Heart left ventricle (tissue), 16 donors: ENCODE results near the gene SLC31A1. TPM values are rescaled to one million over a fixed set of nuclear protein-coding genes. Genes with fewer than 3 reads are reported as not detected.

Source experiments
- ATAC-seq, 4 donors: fragments of 200-7000 bp; cut with Tn5 transposase; one replicate each; pipeline ENCODE4 v1.9.1; 2020 to 2022; ENCODE audit warnings: moderate library complexity in 4 of 4, mild to moderate bottlenecking in 3 of 4, moderate number of reproducible peaks in 1 of 4
- DNase-seq, 5 donors: peaks; one replicate each; pipeline ENCODE4 v3.0.0-alpha.2; 2020
- H3K27ac ChIP-seq, 12 donors: fragments of 200-600 bp; sonication (generic) in 4 of 12; one replicate each; pipeline versions ENCODE4 v1.5.0 to v1.8.0; 2016 to 2022; ENCODE audit warnings: mild to moderate bottlenecking in 2 of 12
- H3K27me3 ChIP-seq, 9 donors: fragments of 200-600 bp; sonication (generic) in 2 of 9; one replicate each; pipeline versions ENCODE4 v1.5.1 to v1.8.0; 2016 to 2022; ENCODE audit warnings: mild to moderate bottlenecking in 3 of 9
- H3K36me3 ChIP-seq, 9 donors: fragments of 200-600 bp; sonication (generic) in 2 of 9; one replicate each; pipeline versions ENCODE4 v1.5.0 to v1.8.0; 2018 to 2022; ENCODE audit warnings: mild to moderate bottlenecking in 2 of 9
- H3K4me1 ChIP-seq, 12 donors: fragments of 200-600 bp; sonication (generic) in 4 of 12; one replicate each; pipeline versions ENCODE4 v1.5.0 to v1.8.0; 2016 to 2022; ENCODE audit warnings: mild to moderate bottlenecking in 3 of 12
- H3K4me3 ChIP-seq, 12 donors: fragments of 200-600 bp; sonication (generic) in 4 of 12; one replicate each; pipeline versions ENCODE4 v1.5.0 to v1.8.0; 2017 to 2022; ENCODE audit warnings: mild to moderate bottlenecking in 9 of 12, moderate library complexity in 4 of 12
- H3K9me3 ChIP-seq, 12 donors: fragments of 200-600 bp; sonication (generic) in 4 of 12; one replicate each; pipeline versions ENCODE4 v1.5.0 to v1.8.0; 2016 to 2022; ENCODE audit warnings: mild to moderate bottlenecking in 1 of 12
- CTCF ChIP-seq, 12 donors: fragments of 200-600 bp; sonication (generic) in 4 of 12; IDR thresholded peaks; one replicate each; pipeline versions ENCODE4 v1.5.0 to v1.8.0; 2018 to 2022; ENCODE audit warnings: antibody characterized with exemption in 12 of 12, mild to moderate bottlenecking in 5 of 12
- POLR2A ChIP-seq, 2 donors: fragments of 450-650 bp; IDR thresholded peaks; one replicate each; pipeline ENCODE4 v1.6.1; 2017; ENCODE audit warnings: antibody characterized with exemption in 2 of 2, mild to moderate bottlenecking in 2 of 2, moderate library complexity in 2 of 2
- WGBS, 4 donors: extraction: QIAGEN DNeasy Blood & Tissue Kit in 2 of 4; methylation state at CpG; one replicate each; pipeline versions ENCODE4 v1.1.5 to v1.1.7; 2013 to 2018; 5-methylcytosine and 5-hydroxymethylcytosine counted together
- intact Hi-C, 10 donors: fragments of 100-400 bp; cut with DNase I; formaldehyde crosslinking; loops; one replicate each; pipeline versions ENCODE4 v1.11.1 to v1.14.2; 2022
- polyA plus RNA-seq, 2 donors: library from polyadenylated mRNA; stranded (reverse); fragments of 200-250 nt; gene quantifications; one replicate each; pipeline ENCODE4 v1.2.3, GENCODE V29; 2013
- total RNA-seq, 9 donors: library from RNA; depleted of rRNA in 2 of 9; stranded (reverse); fragments of >200 nt in 2 of 9; fragmentation: NEBNext Ultra II Directional in 3 of 9; extraction: Animal tissue kit (Norgen Biotek cat#: 25700) in 3 of 9; gene quantifications; one replicate each; pipeline versions ENCODE4 v1.1.0 to v1.2.4, GENCODE V29; 2016 to 2023
- donor health status: ischemic (EF 13 %, LVEDD 7.1; RV severe dilation, severe dysfunction).
- donor health status: healthy with polysubstance abuse.
- donor health status: DM: no; HTN: yes; CAD: no.
- donor health status: DM: no; HTN: no; CAD: no.
- donor health status: ischemic (EF 25% LVEDD 6.9; RV normal size, moderate dysfunction).
- donor health status: ischemic (EF 25% LVEDD 5.7; RV mildly dilated, moderate dysfunction).
- donor health status: healthy.
- donor health status: DM: yes; HTN: yes; CAD: no.
- donor health status: ischemic (EF 35%, LVEDD 5.7; RV mildly dilated, moderate dysfunction).
- donor health status: nonischemic (EF 11% LVEDD 7.7; RV severe dilation, severe dysfunction).
- donor health status: DM: yes; HTN: yes; CAD: no.
- donor health status: PGD.
- donor health status: ischemic (EF 29% LVEDD 5.4; RV normal size, mild dysfunction).
- donor health status: nonischemic (EF 23%, LVEDD 6.1; RV moderate dilation, normal function).

Gene SLC31A1
- total and polyA plus RNA-seq, 11 donors, result 4.2 to 22.3 (median 10.7) TPM

GRCh38 chr9:113183956-113184488, 37.3 kb upstream of the SLC31A1 start:
- Histone ChIP-seq H3K36me3 (peaks cover 0 to 99% (median 92%) of the 10 kb centered on the region in 9 donors), H3K4me1 (peaks cover 0 to 30% (median 0%) of the 10 kb centered on the region in 12 donors), H3K27ac (no peak overlapping the region), H3K27me3 (no peaks in the 10 kb centered on the region), H3K9me3 (no peaks in the 10 kb centered on the region), H3K4me3 (no peak overlapping the region)
- intact Hi-C loops, result loop anchor here in 1 of 10 donors (10.0 kb wide), 1 partner anchor 91 kb away; the partner anchor contains the start of genes CDC26 and PRPF4
- TF ChIP-seq POLR2A (IDR thresholded peaks at IDR 0.05) (no peak), CTCF (IDR thresholded peaks at IDR 0.05) (no peak)
- DNase-seq (no peak), ATAC-seq (no peak)
- WGBS, 4 donors, result 91 to 95% (median 92%) methylated on average over 2 of the region's 2 CpGs

GRCh38 chr9:113184539-113184938, 36.8 kb upstream of the SLC31A1 start:
- DNase-seq, result no peak
- intact Hi-C loops, result loop anchor here in 1 of 10 donors (10.0 kb wide), 1 partner anchor 90 kb away; the partner anchor contains the start of genes CDC26 and PRPF4
- peaks cover 0 to 99% (median 87%) of the 10 kb centered on the region in 9 donors for H3K36me3 ChIP-seq
- H3K27ac ChIP-seq, result peak overlapping the region in 1 of 12 donors; percentile 33
- H3K4me3 ChIP-seq, result no peak overlapping the region
- peaks cover 0 to 35% (median 0%) of the 10 kb centered on the region in 12 donors for H3K4me1 ChIP-seq
- 90 to 98% (median 92%) methylated on average over 2 of the region's 2 CpGs for WGBS, 4 donors
- no peaks in the 10 kb centered on the region for H3K9me3 ChIP-seq
- ATAC-seq, result no peak
- TF ChIP-seq CTCF (IDR thresholded peaks at IDR 0.05), result no peak
- H3K27me3 ChIP-seq, result no peaks in the 10 kb centered on the region

GRCh38 chr9:113185271-113185670, 36.1 kb upstream of the SLC31A1 start:
- no peak overlapping the region for H3K27ac ChIP-seq
- DNase-seq, result no peak
- no peak overlapping the region for H3K4me3 ChIP-seq
- peaks cover 0 to 99% (median 86%) of the 10 kb centered on the region in 9 donors for H3K36me3 ChIP-seq
- H3K27me3 ChIP-seq, result no peaks in the 10 kb centered on the region
- intact Hi-C loops, result loop anchor here in 1 of 10 donors (10.0 kb wide), 1 partner anchor 90 kb away; the partner anchor contains the start of genes CDC26 and PRPF4
- WGBS, 4 donors, result 82 to 92% (median 89%) methylated on average over 4 of the region's 4 CpGs
- H3K9me3 ChIP-seq, result no peaks in the 10 kb centered on the region
- H3K4me1 ChIP-seq, result peaks cover 0 to 36% (median 0%) of the 10 kb centered on the region in 12 donors
- ATAC-seq, result no peak
- no peak for TF ChIP-seq POLR2A (IDR thresholded peaks at IDR 0.05)
- no peak for TF ChIP-seq CTCF (IDR thresholded peaks at IDR 0.05)

- no peak overlapping the region for H3K4me3 ChIP-seq
- peaks cover 0 to 100% (median 86%) of the 10 kb centered on the region in 9 donors for H3K36me3 ChIP-seq
- DNase-seq (no peak), ATAC-seq (no peak)
- no peaks in the 10 kb centered on the region for H3K9me3 ChIP-seq
- no peaks in the 10 kb centered on the region for H3K27me3 ChIP-seq
- H3K4me1 ChIP-seq, result peaks cover 0 to 36% (median 0%) of the 10 kb centered on the region in 12 donors
- TF ChIP-seq POLR2A (IDR thresholded peaks at IDR 0.05), result no peak
- no peak for TF ChIP-seq CTCF (IDR thresholded peaks at IDR 0.05)
- WGBS, 4 donors, result 92 to 95% (median 94%) methylated on average over 7 of the region's 7 CpGs
- H3K27ac ChIP-seq, result peak overlapping the region in 2 of 12 donors; percentile 76 to 89
- intact Hi-C loops, result loop anchor here in 1 of 10 donors (10.0 kb wide), 1 partner anchor 89 kb away; the partner anchor contains the start of genes CDC26 and PRPF4
Observed at GRCh38 chr9:113186137-113186755, 35.1 kb upstream of the SLC31A1 start.
